ENCODE results near the gene SENP1. TPM values are rescaled to one million over a fixed set of nuclear protein-coding genes. Genes with fewer than 3 reads are reported as not detected.

The SENP1 gene
- total RNA-seq, 1 donor from 2014 or later: 16.9 TPM

DNA sequence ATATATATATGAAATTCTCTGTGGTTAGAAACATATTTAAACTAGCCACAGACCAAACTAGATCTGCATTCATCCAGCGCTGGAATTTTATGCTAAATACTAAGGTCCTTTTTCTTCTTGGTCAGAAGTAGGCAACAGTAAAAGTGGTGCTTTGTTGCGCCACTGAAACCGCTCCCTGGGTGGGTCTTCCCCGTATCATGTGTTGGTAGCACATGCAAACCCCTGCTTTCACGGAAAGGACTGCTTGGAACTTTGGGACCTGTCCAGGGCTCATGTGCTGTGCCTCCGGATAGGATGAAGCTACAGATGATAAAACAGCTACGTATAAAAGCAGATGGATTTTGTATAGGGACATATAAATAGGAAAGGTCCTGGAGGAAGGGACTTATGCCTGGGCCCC, 61.5 kb downstream of the SENP1 start:
- Histone ChIP-seq H3K27me3 (no peaks in the 10 kb centered on the region), H3K27ac (no peak overlapping the region), H3K4me1 (no peaks in the 10 kb centered on the region), H3K36me3 (peaks cover 60% of the 10 kb centered on the region), H3K4me3 (no peak overlapping the region), H3K9me3 (no peaks in the 10 kb centered on the region)
- intact Hi-C loops (cut with DNase I): no loop called here
- DNase-seq (no peak), ATAC-seq (no peak)
- TF ChIP-seq, protein P1, sequence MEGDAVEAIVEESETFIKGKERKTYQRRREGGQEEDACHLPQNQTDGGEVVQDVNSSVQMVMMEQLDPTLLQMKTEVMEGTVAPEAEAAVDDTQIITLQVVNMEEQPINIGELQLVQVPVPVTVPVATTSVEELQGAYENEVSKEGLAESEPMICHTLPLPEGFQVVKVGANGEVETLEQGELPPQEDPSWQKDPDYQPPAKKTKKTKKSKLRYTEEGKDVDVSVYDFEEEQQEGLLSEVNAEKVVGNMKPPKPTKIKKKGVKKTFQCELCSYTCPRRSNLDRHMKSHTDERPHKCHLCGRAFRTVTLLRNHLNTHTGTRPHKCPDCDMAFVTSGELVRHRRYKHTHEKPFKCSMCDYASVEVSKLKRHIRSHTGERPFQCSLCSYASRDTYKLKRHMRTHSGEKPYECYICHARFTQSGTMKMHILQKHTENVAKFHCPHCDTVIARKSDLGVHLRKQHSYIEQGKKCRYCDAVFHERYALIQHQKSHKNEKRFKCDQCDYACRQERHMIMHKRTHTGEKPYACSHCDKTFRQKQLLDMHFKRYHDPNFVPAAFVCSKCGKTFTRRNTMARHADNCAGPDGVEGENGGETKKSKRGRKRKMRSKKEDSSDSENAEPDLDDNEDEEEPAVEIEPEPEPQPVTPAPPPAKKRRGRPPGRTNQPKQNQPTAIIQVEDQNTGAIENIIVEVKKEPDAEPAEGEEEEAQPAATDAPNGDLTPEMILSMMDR (IDR thresholded peaks at IDR 0.05): no peak

DNA sequence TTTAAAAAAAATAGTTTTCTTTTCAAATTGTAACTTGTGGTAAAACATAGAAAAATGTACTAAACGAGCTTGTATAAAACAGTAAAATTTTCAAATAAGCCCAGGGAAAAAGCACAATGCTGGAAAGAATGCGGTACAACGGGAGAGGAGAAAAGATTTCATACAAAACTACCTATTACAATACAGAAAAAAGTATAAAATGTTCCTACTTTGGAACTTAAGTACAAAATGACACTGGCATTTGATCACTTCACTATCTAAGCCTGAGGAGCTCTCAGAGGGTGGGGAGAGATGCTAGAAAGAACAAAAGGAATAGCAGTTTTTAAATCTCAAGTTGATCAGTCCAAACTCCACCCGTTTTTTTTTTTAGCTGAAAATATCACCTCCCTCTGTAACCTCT, 62.1 kb downstream of the SENP1 start:
- H3K36me3 ChIP-seq: peaks cover 57% of the 10 kb centered on the region
- H3K27ac ChIP-seq: no peak overlapping the region
- no peaks in the 10 kb centered on the region for H3K4me1 ChIP-seq
- intact Hi-C loops (cut with DNase I): no loop called here
- no peaks in the 10 kb centered on the region for H3K9me3 ChIP-seq
- TF ChIP-seq, protein P1 (IDR thresholded peaks at IDR 0.05): no peak
- H3K27me3 ChIP-seq: no peaks in the 10 kb centered on the region
- ATAC-seq: no peak
- no peak overlapping the region for H3K4me3 ChIP-seq
- DNase-seq: no peak

DNA sequence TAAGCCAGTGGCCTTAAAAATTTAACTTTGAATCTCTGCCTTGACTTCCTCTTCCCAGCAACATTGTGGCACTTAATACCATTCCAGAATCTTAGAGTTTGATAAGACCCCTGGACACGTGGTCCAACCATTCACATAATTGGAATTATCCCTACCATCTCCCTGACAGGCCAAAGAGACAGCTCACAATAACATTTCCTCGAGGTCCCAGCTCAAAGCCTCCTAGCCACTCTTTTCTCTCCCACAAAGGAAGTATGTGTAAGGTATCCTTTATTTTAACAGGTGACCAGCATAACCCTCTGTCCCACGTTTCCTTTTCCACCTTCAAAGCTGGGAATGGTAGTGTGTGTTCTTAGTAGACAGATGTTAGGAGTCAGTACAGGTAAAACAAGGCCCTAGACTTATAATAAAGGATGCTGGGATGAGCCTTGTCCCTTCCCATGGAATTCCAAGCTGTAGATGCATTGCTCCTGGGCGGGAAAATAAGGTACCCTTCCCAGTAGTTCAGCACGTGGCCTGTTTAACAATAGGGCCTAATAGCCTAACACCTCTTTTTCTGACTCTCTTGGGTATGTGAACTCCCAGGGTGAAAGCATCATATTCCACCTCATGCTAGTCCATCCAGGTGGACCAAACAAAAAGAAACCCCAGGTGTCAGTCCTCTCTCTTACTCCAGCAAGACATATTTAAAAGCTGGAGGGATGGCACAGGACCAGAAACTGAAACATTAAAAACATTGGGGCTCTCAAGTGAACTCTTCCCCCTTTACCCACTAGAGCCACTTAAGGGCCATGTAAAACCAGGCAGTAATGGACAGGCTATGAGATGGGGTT, 64.1 kb downstream of the SENP1 start:
- Histone ChIP-seq H3K4me3 (no peak overlapping the region), H3K36me3 (peaks cover 38% of the 10 kb centered on the region), H3K4me1 (peaks cover 7% of the 10 kb centered on the region), H3K27me3 (no peaks in the 10 kb centered on the region), H3K9me3 (no peaks in the 10 kb centered on the region), H3K27ac (no peak overlapping the region)
- ATAC-seq (no peak), DNase-seq (no peak)
- TF ChIP-seq, protein P1 (IDR thresholded peaks at IDR 0.05): no peak
- intact Hi-C loops (cut with DNase I): no loop called here

DNA sequence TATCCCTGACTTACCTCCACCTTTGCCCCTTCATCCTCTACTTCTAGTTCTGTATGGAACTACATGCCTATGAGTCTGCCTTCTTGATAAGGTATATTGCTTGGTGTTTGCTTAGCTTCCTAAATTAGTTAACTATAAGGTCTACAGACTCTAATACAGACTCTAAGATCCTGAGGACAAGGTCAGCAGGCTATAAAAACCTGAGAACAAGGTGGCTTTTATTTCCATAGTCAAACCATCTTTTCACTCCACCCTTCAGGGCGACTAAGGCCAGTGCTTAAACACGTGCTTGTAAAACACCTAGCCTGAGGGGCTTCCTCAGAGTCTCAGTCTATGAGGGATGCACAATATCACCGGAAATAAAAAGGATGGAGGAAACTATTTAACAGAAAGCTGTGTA, 65.5 kb downstream of the SENP1 start:
- peaks cover 23% of the 10 kb centered on the region for H3K36me3 ChIP-seq
- no peak overlapping the region for H3K27ac ChIP-seq
- TF ChIP-seq, protein P1 (IDR thresholded peaks at IDR 0.05): no peak
- intact Hi-C loops (cut with DNase I): no loop called here
- H3K4me1 ChIP-seq: peaks cover 7% of the 10 kb centered on the region
- DNase-seq (no peak), ATAC-seq (no peak)
- no peaks in the 10 kb centered on the region for H3K27me3 ChIP-seq
- H3K4me3 ChIP-seq: no peak overlapping the region
- H3K9me3 ChIP-seq: no peaks in the 10 kb centered on the region

DNA sequence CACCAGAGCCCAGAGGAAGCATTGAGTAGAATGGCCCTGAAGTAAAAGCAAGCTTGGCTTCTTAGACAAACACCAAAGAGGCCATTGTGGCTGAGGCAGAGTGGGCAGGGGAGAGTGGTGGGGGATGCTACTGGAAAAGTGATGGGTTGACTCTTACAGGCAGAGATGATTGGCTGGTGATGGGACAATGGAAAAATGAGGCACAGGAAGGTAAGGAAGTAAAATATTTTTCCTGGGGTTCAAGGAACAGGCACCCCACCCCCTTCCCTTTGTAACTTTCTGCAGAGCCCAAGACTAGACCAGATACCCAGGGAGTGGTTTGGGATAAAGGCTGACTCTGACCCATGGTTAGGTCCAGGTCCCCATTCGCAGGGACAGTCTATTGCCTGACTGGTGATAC, 66.7 kb downstream of the SENP1 start:
- Histone ChIP-seq H3K36me3 (peaks cover 12% of the 10 kb centered on the region), H3K27me3 (no peaks in the 10 kb centered on the region), H3K27ac (no peak overlapping the region), H3K4me3 (no peak overlapping the region), H3K9me3 (no peaks in the 10 kb centered on the region), H3K4me1 (peaks cover 7% of the 10 kb centered on the region)
- TF ChIP-seq, protein P1 (IDR thresholded peaks at IDR 0.05): no peak
- ATAC-seq (no peak), DNase-seq (no peak)
- intact Hi-C loops (cut with DNase I): no loop called here

Data from upper lobe of right lung (tissue), 1 donor.